AG10803 (cell line): Measurements from ENCODE around the gene MCF2.

Experiments
- DNase-seq: peaks from one replicate; pipeline ENCODE4 v3.0.0; 2010; ENCODE audit warnings: low read depth
- H3K4me3 ChIP-seq: 2 replicates; pipeline ENCODE4 v1.5.1; 2011; ENCODE audit warnings: mild to moderate bottlenecking, low read length, control low read depth
- TF ChIP-seq, protein P1 (sequence below): conservative IDR thresholded peaks from 2 replicates; pipeline ENCODE4 v1.5.1; 2011; ENCODE audit warnings: mild to moderate bottlenecking, low read length, control low read depth, inconsistent platforms

MCF2 gene, protein sequence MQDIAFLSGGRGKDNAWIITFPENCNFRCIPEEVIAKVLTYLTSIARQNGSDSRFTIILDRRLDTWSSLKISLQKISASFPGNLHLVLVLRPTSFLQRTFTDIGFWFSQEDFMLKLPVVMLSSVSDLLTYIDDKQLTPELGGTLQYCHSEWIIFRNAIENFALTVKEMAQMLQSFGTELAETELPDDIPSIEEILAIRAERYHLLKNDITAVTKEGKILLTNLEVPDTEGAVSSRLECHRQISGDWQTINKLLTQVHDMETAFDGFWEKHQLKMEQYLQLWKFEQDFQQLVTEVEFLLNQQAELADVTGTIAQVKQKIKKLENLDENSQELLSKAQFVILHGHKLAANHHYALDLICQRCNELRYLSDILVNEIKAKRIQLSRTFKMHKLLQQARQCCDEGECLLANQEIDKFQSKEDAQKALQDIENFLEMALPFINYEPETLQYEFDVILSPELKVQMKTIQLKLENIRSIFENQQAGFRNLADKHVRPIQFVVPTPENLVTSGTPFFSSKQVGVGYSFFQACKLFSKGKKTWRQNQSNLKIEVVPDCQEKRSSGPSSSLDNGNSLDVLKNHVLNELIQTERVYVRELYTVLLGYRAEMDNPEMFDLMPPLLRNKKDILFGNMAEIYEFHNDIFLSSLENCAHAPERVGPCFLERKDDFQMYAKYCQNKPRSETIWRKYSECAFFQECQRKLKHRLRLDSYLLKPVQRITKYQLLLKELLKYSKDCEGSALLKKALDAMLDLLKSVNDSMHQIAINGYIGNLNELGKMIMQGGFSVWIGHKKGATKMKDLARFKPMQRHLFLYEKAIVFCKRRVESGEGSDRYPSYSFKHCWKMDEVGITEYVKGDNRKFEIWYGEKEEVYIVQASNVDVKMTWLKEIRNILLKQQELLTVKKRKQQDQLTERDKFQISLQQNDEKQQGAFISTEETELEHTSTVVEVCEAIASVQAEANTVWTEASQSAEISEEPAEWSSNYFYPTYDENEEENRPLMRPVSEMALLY

DNA sequence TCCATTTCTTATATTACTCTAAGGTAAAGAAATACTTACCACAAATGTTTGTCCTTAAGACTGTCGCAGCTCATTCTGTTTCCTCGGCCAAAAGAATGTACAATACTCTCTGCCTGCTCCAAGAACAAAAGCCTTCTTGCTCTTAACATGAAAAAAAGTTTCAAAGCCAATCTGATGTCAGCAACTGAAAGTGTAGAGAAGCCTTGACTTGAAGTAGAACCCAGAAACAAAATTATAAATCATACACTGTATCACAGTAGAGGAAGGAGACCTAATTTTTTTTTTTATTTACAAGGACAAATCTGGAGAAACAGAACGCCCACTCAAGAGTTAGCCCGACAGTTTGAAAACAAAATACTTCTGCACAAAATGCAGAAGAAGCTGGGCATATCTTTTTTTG lies at the start of gene MCF2:
Gene MCF2, minus strand, starts transcription at position 101 of the 400 bp plus-strand sequence. CDS start 56,423 bp downstream, outside the sequence.
- no peak for DNase-seq
- TF ChIP-seq, protein P1, sequence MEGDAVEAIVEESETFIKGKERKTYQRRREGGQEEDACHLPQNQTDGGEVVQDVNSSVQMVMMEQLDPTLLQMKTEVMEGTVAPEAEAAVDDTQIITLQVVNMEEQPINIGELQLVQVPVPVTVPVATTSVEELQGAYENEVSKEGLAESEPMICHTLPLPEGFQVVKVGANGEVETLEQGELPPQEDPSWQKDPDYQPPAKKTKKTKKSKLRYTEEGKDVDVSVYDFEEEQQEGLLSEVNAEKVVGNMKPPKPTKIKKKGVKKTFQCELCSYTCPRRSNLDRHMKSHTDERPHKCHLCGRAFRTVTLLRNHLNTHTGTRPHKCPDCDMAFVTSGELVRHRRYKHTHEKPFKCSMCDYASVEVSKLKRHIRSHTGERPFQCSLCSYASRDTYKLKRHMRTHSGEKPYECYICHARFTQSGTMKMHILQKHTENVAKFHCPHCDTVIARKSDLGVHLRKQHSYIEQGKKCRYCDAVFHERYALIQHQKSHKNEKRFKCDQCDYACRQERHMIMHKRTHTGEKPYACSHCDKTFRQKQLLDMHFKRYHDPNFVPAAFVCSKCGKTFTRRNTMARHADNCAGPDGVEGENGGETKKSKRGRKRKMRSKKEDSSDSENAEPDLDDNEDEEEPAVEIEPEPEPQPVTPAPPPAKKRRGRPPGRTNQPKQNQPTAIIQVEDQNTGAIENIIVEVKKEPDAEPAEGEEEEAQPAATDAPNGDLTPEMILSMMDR, result no peak
- no peak within 1 kb of the TSS for H3K4me3 ChIP-seq

DNA sequence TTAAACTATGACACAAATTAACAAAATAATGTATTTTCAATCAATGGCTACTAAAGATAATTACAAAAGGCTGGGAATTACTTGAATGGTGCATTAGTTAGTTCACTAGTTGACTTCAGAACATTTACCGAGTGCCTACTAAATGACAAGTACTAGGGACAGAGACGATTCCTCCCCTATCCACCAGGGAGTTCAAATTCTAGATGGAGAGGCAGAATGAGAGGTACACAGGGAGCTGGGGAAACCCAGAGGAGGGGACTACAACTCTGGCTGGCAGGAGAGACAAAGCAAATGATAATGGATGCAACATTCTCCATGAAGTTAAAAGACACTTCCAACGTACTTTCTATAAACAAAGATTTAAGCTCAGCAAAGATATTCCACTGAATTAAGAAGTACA lies 43.1 kb upstream of the MCF2 start:
- no peak for DNase-seq
- TF ChIP-seq, protein P1, result no peak
- H3K4me3 ChIP-seq, result no peak overlapping the region

DNA sequence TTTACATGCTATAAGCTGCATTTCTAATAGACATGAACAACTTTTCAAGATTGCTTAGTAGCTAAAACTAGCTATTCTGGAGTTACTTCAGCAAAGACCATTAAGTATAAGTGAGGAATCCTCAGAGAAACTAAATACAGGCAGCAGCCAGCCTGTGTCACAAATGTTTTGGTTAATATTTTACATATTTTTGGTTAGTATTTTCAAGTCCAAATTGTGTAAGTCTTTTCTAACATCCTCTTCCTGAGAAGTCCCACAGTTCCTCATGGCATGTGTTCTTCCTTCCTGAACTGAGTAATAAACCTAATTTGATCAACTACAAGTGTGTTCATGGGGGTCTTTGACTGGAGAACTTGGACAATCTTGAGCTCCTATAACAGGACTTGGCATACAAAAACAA lies 42.4 kb upstream of the MCF2 start:
- no peak overlapping the region for H3K4me3 ChIP-seq
- TF ChIP-seq, protein P1, result no peak
- peak; percentile 70 for DNase-seq

DNA sequence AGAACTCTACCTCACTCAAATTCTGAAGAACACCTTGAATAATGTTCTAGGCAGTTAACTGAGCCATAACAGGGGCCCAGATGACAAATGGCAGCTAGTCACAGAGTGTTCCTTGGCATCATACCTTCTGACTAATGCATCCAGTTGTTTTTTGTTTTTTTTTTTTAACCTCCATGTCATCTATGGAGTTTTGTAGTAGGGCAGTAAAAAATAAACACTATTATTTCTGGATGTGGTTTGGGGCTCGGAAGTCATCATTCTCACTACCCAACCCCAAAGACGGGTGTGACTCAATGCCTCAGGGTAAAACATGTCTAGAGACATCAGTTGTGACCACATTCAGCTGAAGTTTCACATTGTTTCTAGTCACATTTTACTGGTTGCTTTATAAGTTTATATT lies 31.2 kb upstream of the MCF2 start:
- TF ChIP-seq, protein P1, result no peak
- no peak overlapping the region for H3K4me3 ChIP-seq
- DNase-seq, result peak; percentile 67

DNA sequence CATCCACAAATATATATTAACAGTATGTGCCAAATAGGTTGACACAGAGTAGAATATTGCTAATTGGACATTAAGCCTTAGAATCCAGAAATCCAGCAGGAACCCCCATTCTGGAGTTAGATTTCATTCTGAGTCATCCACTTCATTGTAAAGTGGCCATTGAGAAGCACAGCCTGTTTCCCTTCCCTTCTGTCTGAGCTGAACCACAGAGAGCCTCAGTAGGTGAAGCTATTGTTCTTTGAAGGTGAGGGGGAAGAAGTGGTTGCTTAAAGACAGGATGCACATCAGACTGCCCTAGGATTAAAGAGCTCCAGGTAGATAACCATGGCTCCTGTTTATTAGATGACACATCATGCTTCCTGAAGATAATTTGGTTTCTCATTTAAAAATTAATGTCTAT lies 30.6 kb upstream of the MCF2 start:
- DNase-seq, result no peak

DNA sequence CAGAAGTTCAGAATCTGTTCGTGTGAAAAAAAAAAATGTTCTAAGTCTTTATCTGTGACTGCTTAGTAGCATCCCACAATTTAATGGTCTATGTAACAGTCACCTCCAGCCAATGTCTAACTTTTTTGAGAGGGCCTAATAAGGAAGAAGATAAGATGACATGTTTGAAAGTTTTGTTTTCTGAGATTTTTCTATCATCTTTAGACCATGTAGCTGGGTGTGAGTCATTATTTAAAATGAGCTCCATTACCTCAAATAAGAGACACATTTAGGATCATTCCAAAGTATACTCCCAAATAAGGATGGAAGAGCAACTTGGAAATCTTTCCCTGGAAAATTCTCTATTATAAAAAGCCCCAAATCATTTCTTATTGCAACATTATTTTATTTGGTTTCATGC lies 28.2 kb upstream of the MCF2 start:
- TF ChIP-seq, protein P1, result no peak
- H3K4me3 ChIP-seq, result no peak overlapping the region
- DNase-seq, result no peak

More for the DNA sequence above, 30.6 kb upstream of the MCF2 start:
- TF ChIP-seq, protein P1, result no peak
- H3K4me3 ChIP-seq, result no peak overlapping the region
